Measurements from ENCODE around the gene GJA3. TPM values are rescaled to one million over a fixed set of nuclear protein-coding genes. Genes with fewer than 3 reads are reported as not detected.

GJA3 gene
- total RNA-seq, 4 donors from 2014 or later, result 0.04 to 0.52 (median 0.32) TPM; not detected in 1

DNA sequence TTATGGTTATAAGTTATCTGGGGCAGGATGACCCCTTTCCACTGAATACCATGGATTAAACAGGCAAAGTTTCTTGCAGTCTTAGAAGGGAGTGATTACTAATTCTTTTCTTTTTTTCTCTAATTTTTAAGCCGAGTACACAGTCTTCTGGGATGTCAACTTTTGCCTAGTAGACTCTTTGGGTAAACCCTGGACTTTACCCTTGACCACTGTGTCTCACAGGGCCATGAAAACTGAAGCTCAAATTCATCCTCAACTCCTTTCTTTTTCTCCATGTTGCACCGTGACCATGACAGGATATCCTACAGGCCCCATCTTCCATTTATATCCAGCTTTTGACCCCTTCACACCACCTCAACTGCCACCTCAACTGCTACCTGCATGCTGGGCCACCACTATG, 51.8 kb downstream of the GJA3 start:
- TF ChIP-seq POLR2A (IDR thresholded peaks at IDR 0.05), result no peak
- TF ChIP-seq, protein P1, sequence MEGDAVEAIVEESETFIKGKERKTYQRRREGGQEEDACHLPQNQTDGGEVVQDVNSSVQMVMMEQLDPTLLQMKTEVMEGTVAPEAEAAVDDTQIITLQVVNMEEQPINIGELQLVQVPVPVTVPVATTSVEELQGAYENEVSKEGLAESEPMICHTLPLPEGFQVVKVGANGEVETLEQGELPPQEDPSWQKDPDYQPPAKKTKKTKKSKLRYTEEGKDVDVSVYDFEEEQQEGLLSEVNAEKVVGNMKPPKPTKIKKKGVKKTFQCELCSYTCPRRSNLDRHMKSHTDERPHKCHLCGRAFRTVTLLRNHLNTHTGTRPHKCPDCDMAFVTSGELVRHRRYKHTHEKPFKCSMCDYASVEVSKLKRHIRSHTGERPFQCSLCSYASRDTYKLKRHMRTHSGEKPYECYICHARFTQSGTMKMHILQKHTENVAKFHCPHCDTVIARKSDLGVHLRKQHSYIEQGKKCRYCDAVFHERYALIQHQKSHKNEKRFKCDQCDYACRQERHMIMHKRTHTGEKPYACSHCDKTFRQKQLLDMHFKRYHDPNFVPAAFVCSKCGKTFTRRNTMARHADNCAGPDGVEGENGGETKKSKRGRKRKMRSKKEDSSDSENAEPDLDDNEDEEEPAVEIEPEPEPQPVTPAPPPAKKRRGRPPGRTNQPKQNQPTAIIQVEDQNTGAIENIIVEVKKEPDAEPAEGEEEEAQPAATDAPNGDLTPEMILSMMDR (IDR thresholded peaks at IDR 0.05), result no peak
- no peak for DNase-seq (ENCODE audit: low spot score in 2 of 2)
- H3K4me3 ChIP-seq (ENCODE audit: low read depth, poor library complexity, severe bottlenecking), result no peak overlapping the region
- WGBS, 2 donors, result 92 to 98% methylated on average over 2 of the region's 2 CpGs
- intact Hi-C loops (cut with DNase I; ENCODE audit: low total_unique reads), result no loop called here

DNA sequence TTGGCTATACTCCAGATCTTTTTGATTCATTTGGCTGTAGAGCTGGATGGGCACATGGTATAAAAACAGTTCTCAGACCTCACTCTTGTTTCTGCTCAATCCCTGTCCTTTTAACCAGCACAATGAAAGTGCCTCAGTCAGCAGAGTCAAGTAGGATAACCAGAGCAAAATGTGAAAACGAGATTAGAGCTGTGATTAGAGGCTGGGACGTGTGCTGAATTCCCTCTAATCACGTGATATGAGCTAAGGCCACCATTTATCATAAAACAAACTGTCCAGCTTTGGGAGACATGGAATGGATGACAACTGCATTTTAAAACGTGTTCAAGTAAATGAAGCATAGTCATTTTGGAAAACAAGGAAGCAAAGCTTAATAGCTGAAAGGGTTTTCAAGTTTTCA, 54.1 kb downstream of the GJA3 start:
- intact Hi-C loops (cut with DNase I; ENCODE audit: low total_unique reads), result no loop called here
- TF ChIP-seq, protein P1 (IDR thresholded peaks at IDR 0.05), result no peak
- TF ChIP-seq POLR2A (IDR thresholded peaks at IDR 0.05), result no peak
- 29 to 30% methylated on average over 4 of the region's 4 CpGs for WGBS, 2 donors
- H3K4me3 ChIP-seq (ENCODE audit: low read depth, poor library complexity, severe bottlenecking), result no peak overlapping the region
- DNase-seq (ENCODE audit: low spot score in 2 of 2), result no peak

DNA sequence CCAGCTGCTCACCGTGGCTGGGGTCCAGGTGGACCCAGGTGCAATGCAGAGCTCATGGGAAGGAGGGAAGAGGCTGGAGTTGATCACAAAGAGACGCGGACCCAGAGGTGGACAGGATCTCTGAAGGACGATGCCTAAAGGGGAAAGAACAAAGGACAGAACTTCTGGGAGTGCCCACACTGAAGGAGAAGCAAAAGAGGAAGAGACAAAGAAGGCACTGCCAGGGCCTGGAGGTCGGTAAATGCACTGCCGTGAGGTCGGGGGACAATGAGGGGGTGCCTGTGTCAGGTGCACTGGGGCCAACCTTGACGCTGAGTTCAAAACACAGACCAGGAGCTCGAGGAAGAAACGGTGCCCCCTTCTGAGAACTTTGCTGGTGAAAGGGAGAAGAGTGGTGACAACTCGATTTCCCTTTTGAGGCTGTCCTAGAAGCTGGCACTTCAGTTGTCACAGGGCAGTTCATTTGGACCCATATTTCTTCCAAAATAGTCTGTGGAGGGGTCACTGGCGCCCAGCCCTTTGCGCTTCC, 55.6 kb downstream of the GJA3 start:
- H3K4me3 ChIP-seq (ENCODE audit: low read depth, poor library complexity, severe bottlenecking), result no peak overlapping the region
- 86% methylated on average over 13 of the region's 13 CpGs for WGBS, 2 donors
- intact Hi-C loops (cut with DNase I; ENCODE audit: low total_unique reads), result no loop called here
- no peak for DNase-seq (ENCODE audit: low spot score in 2 of 2)
- TF ChIP-seq, protein P1 (IDR thresholded peaks at IDR 0.05), result no peak
- no peak for TF ChIP-seq POLR2A (IDR thresholded peaks at IDR 0.05)

DNA sequence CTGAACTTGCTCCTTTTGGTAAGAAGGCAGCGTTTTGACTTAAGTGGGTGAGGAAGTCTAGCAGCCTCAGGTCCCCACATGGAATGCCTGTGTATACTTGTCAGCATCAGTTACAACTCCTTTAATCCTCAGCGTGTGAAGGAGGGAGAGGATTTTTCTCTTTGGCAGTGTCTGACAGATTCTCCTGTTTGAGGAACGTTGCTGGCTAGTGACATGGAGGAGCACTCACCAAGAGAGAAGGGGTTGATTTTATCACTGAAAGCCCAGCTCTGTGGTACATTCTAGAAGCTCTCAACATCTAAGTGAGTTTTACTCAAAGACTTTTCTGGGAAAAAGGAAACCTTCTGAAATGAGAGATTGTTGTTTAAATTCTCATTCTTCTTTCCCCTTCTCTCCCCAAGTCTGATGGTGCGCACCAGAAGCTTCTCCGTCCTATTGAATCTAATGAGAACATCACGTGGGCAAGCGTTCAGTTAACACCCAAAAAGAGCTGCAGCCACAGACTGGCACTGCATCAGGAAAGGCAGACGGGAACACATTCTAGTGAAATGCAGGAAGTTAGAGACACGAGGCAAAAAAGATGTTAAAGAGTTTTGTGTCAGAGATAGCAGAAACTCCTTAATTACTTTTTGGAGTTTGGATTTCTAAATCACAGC, 58.2 kb downstream of the GJA3 start:
- WGBS, 2 donors, result 16 to 24% methylated on average over 9 of the region's 9 CpGs
- TF ChIP-seq, protein P1 (IDR thresholded peaks at IDR 0.05), result no peak
- no peak for TF ChIP-seq POLR2A (IDR thresholded peaks at IDR 0.05)
- intact Hi-C loops (cut with DNase I; ENCODE audit: low total_unique reads), result loop anchor here (5.0 kb wide), 1 partner anchor 835 kb away; no protein-coding TSS in a partner anchor
- DNase-seq (ENCODE audit: low spot score in 2 of 2), result no peak
- no peak overlapping the region for H3K4me3 ChIP-seq (ENCODE audit: low read depth, poor library complexity, severe bottlenecking)

DNA sequence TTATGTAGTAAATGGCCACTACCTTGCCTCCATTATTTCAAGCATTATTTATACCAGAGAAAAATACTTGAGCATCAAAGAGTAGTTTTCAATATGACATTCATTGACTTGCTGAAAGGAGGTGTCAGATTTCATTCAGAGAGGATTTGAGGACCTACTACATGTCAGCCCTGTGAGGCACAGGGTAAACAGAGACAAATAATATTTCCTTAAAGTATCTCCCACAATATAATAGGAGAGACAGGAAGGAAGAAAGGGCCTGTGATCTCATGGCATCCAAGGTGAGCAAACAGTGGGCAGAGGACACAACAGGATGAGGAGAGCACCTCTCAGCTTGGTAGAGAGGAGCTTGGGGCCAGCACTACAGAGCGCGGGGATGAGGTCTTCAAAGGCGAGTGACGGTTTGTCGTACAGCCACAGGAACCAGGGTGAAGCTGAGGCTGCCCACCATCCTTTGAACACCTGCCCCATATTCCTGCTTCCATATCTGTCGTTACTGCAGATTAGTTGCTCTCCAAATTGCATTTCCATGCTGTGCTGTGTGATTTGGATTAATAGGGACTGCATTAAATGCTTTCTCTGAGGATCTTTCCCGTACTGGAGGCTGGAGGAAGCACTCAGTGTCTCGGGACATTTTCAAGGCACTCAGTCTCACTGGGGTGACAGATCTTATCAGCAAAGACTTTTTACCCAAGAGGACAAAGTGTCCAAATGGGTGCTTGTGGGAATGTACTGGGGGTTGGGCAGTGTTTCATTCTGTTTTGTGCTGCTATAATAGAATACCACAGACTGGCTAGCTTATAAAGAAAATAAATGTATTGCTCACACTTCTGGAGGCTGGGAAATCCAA, 59.2 kb downstream of the GJA3 start:
- DNase-seq (ENCODE audit: low spot score in 2 of 2), result no peak
- TF ChIP-seq, protein P1 (IDR thresholded peaks at IDR 0.05), result no peak
- no peak for TF ChIP-seq POLR2A (IDR thresholded peaks at IDR 0.05)
- intact Hi-C loops (cut with DNase I; ENCODE audit: low total_unique reads), result loop anchor here (5.0 kb wide), 1 partner anchor 834 kb away; no protein-coding TSS in a partner anchor
- no peak overlapping the region for H3K4me3 ChIP-seq (ENCODE audit: low read depth, poor library complexity, severe bottlenecking)
- WGBS, 2 donors, result 54 to 64% methylated on average over 8 of the region's 8 CpGs
